GM12865 (cell line): ENCODE results near the gene TSPO.

Experiments
- DNase-seq: peaks from one replicate; pipeline ENCODE4 v3.0.0; 2010; ENCODE audit warnings: low read depth
- H3K4me3 ChIP-seq: 2 replicates; pipeline ENCODE4 v1.5.1; 2011; ENCODE audit warnings: mild to moderate bottlenecking, low read depth, low read length, control low read depth
- CTCF ChIP-seq: IDR thresholded peaks from 2 replicates; pipeline ENCODE4 v1.5.1; 2011; ENCODE audit warnings: low read length, control low read depth, low read depth, inconsistent platforms; ENCODE audit not compliant: insufficient read depth; ENCODE audit errors: missing control alignments

TSPO gene

GRCh38 chr22:43198936-43199335 lies 47.6 kb downstream of the TSPO start:
- no peak overlapping the region for H3K4me3 ChIP-seq
- no peak for TF ChIP-seq CTCF
- no peak for DNase-seq

GRCh38 chr22:43199541-43199940 lies 48.2 kb downstream of the TSPO start:
- H3K4me3 ChIP-seq: no peak overlapping the region
- no peak for DNase-seq
- TF ChIP-seq CTCF: no peak

GRCh38 chr22:43200031-43200430 lies 48.7 kb downstream of the TSPO start:
- no peak for DNase-seq
- no peak overlapping the region for H3K4me3 ChIP-seq
- no peak for TF ChIP-seq CTCF

- TF ChIP-seq CTCF: no peak
- H3K4me3 ChIP-seq: no peak overlapping the region
- no peak for DNase-seq
Measured at GRCh38 chr22:43200555-43200954, 49.2 kb downstream of the TSPO start.

- TF ChIP-seq CTCF: no peak
- no peak overlapping the region for H3K4me3 ChIP-seq
- no peak for DNase-seq
Measured at GRCh38 chr22:43201486-43202219, 50.3 kb downstream of the TSPO start.

- H3K4me3 ChIP-seq: no peak overlapping the region
- no peak for TF ChIP-seq CTCF
- DNase-seq: no peak
Measured at GRCh38 chr22:43202326-43202725, 51.0 kb downstream of the TSPO start.

- no peak overlapping the region for H3K4me3 ChIP-seq
- no peak for TF ChIP-seq CTCF
- no peak for DNase-seq
Measured at GRCh38 chr22:43202756-43203410, 51.5 kb downstream of the TSPO start.
